Metanephros (tissue), 1 donor: ENCODE results near the gene GRP. TPM values are rescaled to one million over a fixed set of nuclear protein-coding genes. Genes with fewer than 3 reads are reported as not detected.

ENCODE experiments used
- total RNA-seq: library from RNA; depleted of rRNA; stranded (reverse); fragments of >200 nt; gene quantifications from one replicate; pipeline ENCODE4 v1.2.3, GENCODE V29; 2014

Gene GRP
- total RNA-seq = 2.3 TPM

DNA sequence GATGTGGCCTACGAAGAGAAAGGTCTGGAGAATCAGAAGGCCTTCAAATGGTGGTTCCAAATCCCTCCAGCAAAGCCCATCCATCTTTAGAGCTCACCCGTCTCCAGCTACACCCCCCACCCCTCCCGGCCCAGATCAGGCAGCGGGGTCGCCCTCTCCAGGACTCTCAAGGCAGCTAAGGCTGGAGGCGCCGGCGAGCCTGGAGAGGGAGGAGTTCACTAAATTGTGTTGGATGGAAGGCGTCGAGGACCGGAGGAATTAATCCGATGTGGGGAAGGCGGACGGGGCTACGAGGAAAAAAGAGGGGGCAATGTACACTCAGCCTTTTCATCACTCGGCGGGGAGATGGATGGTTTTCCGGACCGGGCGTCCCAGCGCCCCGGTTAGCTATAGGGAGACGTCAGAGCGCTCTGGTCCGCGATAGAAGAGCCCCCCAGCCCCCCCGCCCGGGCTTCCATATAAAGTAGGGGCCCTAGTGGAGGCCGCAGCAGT lies at the start of gene GRP:
GRP (plus strand) TSS at position 487 of the 492 bp plus-strand sequence. CDS start 108 bp downstream, outside the sequence.

DNA sequence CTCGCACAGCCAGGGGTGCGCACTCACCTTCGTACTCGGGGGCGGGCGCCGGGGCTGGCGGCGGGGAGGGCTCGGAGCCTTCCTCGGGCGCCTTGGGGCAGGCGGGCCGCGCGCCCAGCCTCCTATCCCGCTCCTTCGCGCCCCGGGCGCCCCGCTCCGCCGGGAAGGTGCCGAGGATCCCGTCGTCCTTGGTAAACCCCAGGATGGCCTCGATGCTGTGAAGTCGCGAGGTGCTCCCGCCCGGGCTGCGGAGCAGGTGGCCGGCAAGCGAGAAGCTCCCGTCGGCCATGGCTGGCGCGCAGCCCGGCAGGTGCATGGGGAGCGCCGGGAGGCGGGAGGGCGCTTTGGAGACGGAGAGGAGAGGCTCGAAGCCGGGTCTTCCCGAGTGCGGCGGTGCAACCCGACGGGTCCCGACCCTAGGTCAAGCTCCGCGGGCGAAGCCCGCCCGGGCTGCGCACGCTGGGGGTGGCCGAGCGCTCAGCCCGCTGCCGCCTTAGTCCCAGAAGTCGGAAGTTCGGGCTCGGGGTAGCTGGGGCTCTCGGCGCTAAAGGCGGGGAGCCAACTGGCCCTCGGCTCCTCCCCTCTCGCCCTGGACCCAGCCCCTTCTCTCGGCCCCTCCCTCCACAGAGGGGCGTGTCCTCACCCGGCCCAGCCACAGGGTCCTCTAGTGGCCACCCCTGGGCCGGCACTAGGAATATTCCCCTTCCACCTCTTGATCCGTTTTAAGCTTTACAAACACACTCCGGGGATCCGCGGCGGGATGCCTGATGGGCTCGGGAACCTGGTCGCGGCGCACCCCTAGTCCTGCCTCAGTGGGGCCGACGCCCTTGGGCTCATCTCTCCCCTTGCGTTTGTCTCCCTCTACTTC lies 53.2 kb downstream of the GRP start, which contains the start of gene RAX:
RAX (minus strand) TSS at position 564 of the 868 bp plus-strand sequence; CDS start at position 316, 248 bp downstream.

Other genes with a start within 250 kb of the GRP start
- gene SEC11C, start 80.3 kb upstream of the GRP start, total RNA-seq = 16.9 TPM
- gene RAX, start 53.3 kb downstream of the GRP start, total RNA-seq = not detected
- gene CPLX4, start 98.5 kb downstream of the GRP start, total RNA-seq = not detected
- 102 TPM for gene LMAN1, start 139.1 kb downstream of the GRP start, total RNA-seq